ENCODE results near the gene SEPTIN1. TPM values are rescaled to one million over a fixed set of nuclear protein-coding genes. Genes with fewer than 3 reads are reported as not detected.

The SEPTIN1 gene
- polyA plus RNA-seq, 6 donors from 2014 or later = 102 to 145 (median 112) TPM

DNA sequence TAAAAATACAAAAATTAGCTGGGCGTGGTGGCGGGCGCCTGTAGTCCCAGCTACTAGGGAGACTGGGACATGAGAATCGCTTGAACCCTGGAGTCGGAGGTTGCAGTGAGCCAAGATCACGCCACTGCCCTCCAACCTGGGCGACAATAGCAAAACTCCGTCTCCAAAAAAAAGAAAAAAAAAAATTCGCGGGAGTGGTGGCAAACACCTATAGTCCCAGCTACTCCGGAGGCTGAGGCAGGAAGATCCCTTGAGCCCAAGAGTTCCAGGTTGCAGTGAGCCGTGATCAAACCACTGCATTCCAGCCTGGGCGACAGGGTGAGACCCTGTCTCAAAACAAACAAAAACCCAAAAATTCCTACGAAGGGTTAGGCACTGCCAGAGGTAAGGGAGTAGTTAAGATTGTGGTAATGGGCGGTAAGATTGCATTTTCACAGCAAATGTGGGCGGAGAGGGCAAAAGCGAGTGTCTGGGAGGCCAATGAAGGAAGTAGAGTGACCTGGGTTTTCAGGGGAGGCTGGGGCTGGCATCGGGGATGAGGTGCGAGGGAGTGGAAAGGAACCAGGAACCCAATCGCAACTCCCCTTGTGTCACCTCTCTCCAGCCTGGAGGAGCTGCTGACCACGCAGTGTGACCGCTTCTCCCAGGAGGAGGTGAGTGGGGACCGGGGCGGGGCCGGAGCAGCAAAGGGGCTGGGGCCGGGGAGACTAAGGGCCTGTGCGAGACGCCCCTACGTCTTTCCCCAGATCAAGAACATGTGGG is 5.1 kb downstream of the SEPTIN1 start:
- H3K27me3 Mint-ChIP-seq = no peaks in the 10 kb centered on the region
- H3K36me3 Mint-ChIP-seq = no peaks in the 10 kb centered on the region
- H3K9me3 Mint-ChIP-seq = no peaks in the 10 kb centered on the region
- DNase-seq (no peak), ATAC-seq (ENCODE audit: low read depth in 2 of 2) (peak in 1 of 2 donors; percentile 0)
- peak overlapping the region; percentile 100 for H3K27ac Mint-ChIP-seq
- peak overlapping the region; percentile 93 to 99 (median 97) for H3K4me3 Mint-ChIP-seq
- peaks cover 33 to 56% (median 52%) of the 10 kb centered on the region in 3 donors for H3K4me1 Mint-ChIP-seq

GRCh38 chr16:30376461-30376902 is 5.9 kb downstream of the SEPTIN1 start:
- Mint-ChIP-seq H3K4me1 (peaks cover 33 to 58% (median 52%) of the 10 kb centered on the region in 3 donors), H3K4me3 (peak overlapping the region in 3 of 8 donors; percentile 15 to 76 (median 23)), H3K27me3 (no peaks in the 10 kb centered on the region), H3K9me3 (no peaks in the 10 kb centered on the region), H3K36me3 (no peaks in the 10 kb centered on the region), H3K27ac (peak overlapping the region; percentile 34 to 100 (median 85))
- no peak for ATAC-seq (ENCODE audit: low read depth in 2 of 2)
- no peak for DNase-seq

- peak overlapping the region in 4 of 8 donors; percentile 8 to 33 (median 19) for H3K4me3 Mint-ChIP-seq
- H3K27ac Mint-ChIP-seq = peak overlapping the region in 4 of 6 donors; percentile 56 to 100 (median 88)
- no peak for ATAC-seq (ENCODE audit: low read depth in 2 of 2)
- no peaks in the 10 kb centered on the region for H3K9me3 Mint-ChIP-seq
- no peak for DNase-seq
- H3K36me3 Mint-ChIP-seq = no peaks in the 10 kb centered on the region
- peaks cover 35 to 59% (median 54%) of the 10 kb centered on the region in 3 donors for H3K4me1 Mint-ChIP-seq
- no peaks in the 10 kb centered on the region for H3K27me3 Mint-ChIP-seq
These were observed 6.5 kb downstream of the SEPTIN1 start for GRCh38 chr16:30375864-30376263.

DNA sequence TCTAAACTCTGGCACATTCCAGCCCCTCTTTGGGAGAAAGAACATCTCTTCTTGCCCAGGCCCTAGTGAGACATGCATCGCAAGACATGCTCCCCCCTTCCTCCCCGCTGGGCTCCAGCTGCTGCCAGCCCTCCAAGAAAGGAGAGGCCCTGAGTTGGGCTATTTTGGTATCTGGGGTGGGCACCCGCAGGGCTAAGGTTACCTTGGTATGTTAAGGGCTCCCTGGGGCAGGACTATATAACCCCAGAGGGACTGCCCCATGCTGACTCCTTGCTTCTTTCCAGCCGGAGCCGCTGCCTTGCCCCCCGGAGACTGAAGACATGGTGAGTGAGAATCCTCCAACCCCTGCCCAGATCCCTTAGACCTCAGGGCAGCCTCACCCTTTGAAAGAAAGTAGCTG is 7.8 kb downstream of the SEPTIN1 start, which contains the start of gene MYL11:
Gene MYL11, plus strand, starts transcription at position 265 of the 400 bp plus-strand sequence. Its CDS starts 56 bp downstream, at position 321.
- no peak for ATAC-seq (ENCODE audit: low read depth in 2 of 2)
- H3K27me3 Mint-ChIP-seq = no peaks in the 10 kb centered on the region
- peak within 1 kb of the TSS in 5 of 8 donors; percentile 16 to 70 (median 37) for H3K4me3 Mint-ChIP-seq
- no peak for DNase-seq
- H3K36me3 Mint-ChIP-seq = no peaks in the 10 kb centered on the region
- peaks cover 25 to 49% (median 47%) of the 10 kb centered on the region in 3 donors for H3K4me1 Mint-ChIP-seq
- peak within 1 kb of the TSS in 4 of 6 donors; percentile 8 to 100 (median 88) for H3K27ac Mint-ChIP-seq
- no peaks in the 10 kb centered on the region for H3K9me3 Mint-ChIP-seq

DNA sequence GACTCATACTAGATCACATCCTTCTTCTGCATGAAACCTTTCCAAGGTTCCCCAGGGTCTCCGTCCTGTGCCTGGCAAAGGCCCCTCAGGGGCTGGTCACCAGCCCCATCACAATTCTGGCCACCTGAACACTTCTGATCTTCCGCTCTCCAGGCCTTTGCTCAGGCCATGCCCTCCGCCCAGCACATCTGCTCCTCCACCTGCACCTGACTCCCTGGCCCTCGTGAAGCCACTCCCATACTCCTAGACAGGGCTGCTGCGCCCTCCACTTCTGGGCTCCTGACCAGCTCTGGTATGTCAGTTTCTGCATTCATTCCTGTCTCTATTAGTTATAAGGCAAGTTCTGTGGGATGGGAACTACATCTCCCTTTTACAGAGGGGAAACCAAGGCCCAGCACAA is 9.6 kb downstream of the SEPTIN1 start:
- H3K27me3 Mint-ChIP-seq = no peaks in the 10 kb centered on the region
- ATAC-seq (ENCODE audit: low read depth in 2 of 2) = no peak
- DNase-seq = no peak
- H3K27ac Mint-ChIP-seq = peak overlapping the region in 1 of 6 donors; percentile 76
- H3K4me3 Mint-ChIP-seq = peak overlapping the region in 7 of 8 donors; percentile 1 to 60 (median 20)
- H3K9me3 Mint-ChIP-seq = no peaks in the 10 kb centered on the region
- H3K4me1 Mint-ChIP-seq = peaks cover 32 to 50% (median 47%) of the 10 kb centered on the region in 3 donors
- H3K36me3 Mint-ChIP-seq = no peaks in the 10 kb centered on the region

GRCh38 chr16:30372038-30372712 is 10.2 kb downstream of the SEPTIN1 start:
- no peak for DNase-seq
- Mint-ChIP-seq H3K9me3 (no peaks in the 10 kb centered on the region), H3K27me3 (no peaks in the 10 kb centered on the region), H3K36me3 (no peaks in the 10 kb centered on the region), H3K4me3 (peak overlapping the region; percentile 49 to 95 (median 86)), H3K27ac (peak overlapping the region in 3 of 6 donors; percentile 26 to 76 (median 56)), H3K4me1 (peaks cover 31 to 50% (median 47%) of the 10 kb centered on the region in 3 donors)
- ATAC-seq (ENCODE audit: low read depth in 2 of 2) = no peak

- H3K27me3 Mint-ChIP-seq = no peaks in the 10 kb centered on the region
- peaks cover 35 to 52% (median 52%) of the 10 kb centered on the region in 3 donors for H3K4me1 Mint-ChIP-seq
- DNase-seq (no peak), ATAC-seq (ENCODE audit: low read depth in 2 of 2) (no peak)
- no peaks in the 10 kb centered on the region for H3K36me3 Mint-ChIP-seq
- peak overlapping the region; percentile 80 to 95 (median 89) for H3K4me3 Mint-ChIP-seq
- no peaks in the 10 kb centered on the region for H3K9me3 Mint-ChIP-seq
- H3K27ac Mint-ChIP-seq = peak overlapping the region; percentile 56 to 99 (median 84)
These were observed 11.0 kb downstream of the SEPTIN1 start for GRCh38 chr16:30371248-30371816.

GRCh38 chr16:30370456-30371247 is 11.7 kb downstream of the SEPTIN1 start, which contains the start of gene TBC1D10B:
Gene TBC1D10B (minus strand): TSS chr16:30370494. CDS start chr16:30370183, 311 bp downstream.
- DNase-seq = peak; percentile 100
- Mint-ChIP-seq H3K36me3 (no peaks in the 10 kb centered on the region), H3K4me1 (peaks cover 35 to 53% (median 53%) of the 10 kb centered on the region in 3 donors)

GRCh38 chr16:30369938-30370455 is 12.4 kb downstream of the SEPTIN1 start:
- H3K9me3 Mint-ChIP-seq = no peaks in the 10 kb centered on the region
- H3K27me3 Mint-ChIP-seq = no peaks in the 10 kb centered on the region
- no peaks in the 10 kb centered on the region for H3K36me3 Mint-ChIP-seq
- H3K4me1 Mint-ChIP-seq = peaks cover 39 to 59% (median 56%) of the 10 kb centered on the region in 3 donors
- peak overlapping the region; percentile 80 to 95 (median 89) for H3K4me3 Mint-ChIP-seq
- DNase-seq (no peak), ATAC-seq (ENCODE audit: low read depth in 2 of 2) (peak; percentile 9)
- H3K27ac Mint-ChIP-seq = peak overlapping the region in 3 of 6 donors; percentile 56 to 92 (median 63)

More at GRCh38 chr16:30370456-30371247, 11.7 kb downstream of the SEPTIN1 start, which contains the start of gene TBC1D10B:
- Mint-ChIP-seq H3K27ac (peak within 1 kb of the TSS; percentile 60 to 99 (median 89)), H3K9me3 (no peaks in the 10 kb centered on the region), H3K4me3 (peak within 1 kb of the TSS; percentile 80 to 95 (median 90)), H3K27me3 (no peaks in the 10 kb centered on the region)
- ATAC-seq (ENCODE audit: low read depth in 2 of 2) = peak; percentile 80 to 86

- Mint-ChIP-seq H3K27ac (peak overlapping the region in 5 of 6 donors; percentile 76 to 93 (median 86)), H3K36me3 (no peaks in the 10 kb centered on the region), H3K4me1 (peaks cover 39 to 59% (median 58%) of the 10 kb centered on the region in 3 donors), H3K27me3 (no peaks in the 10 kb centered on the region), H3K4me3 (peak overlapping the region; percentile 80 to 94 (median 88)), H3K9me3 (no peaks in the 10 kb centered on the region)
- DNase-seq (peak; percentile 14), ATAC-seq (ENCODE audit: low read depth in 2 of 2) (no peak)
These were observed 13.0 kb downstream of the SEPTIN1 start for GRCh38 chr16:30369091-30369937.

DNA sequence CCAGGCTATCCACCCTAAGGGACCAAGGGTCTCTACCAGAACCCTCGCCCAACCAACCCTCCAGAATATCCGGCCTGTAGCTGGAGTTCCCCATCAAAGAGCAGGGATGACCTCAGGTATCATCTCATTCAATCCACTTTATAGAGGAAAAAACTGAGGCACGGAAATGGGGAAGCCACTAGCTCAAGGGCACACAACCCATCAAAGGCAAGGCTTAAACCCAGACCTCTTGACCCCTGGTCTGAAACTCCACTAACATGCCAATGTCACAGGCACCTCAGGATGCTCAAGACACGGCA is 13.6 kb downstream of the SEPTIN1 start:
- DNase-seq = no peak

More for the DNA sequence above, 13.6 kb downstream of the SEPTIN1 start:
- peaks cover 39 to 59% (median 58%) of the 10 kb centered on the region in 3 donors for H3K4me1 Mint-ChIP-seq
- no peaks in the 10 kb centered on the region for H3K36me3 Mint-ChIP-seq
- H3K27ac Mint-ChIP-seq = peak overlapping the region in 5 of 6 donors; percentile 64 to 93 (median 86)
- H3K4me3 Mint-ChIP-seq = peak overlapping the region; percentile 80 to 94 (median 88)
- H3K9me3 Mint-ChIP-seq = no peaks in the 10 kb centered on the region
- H3K27me3 Mint-ChIP-seq = no peaks in the 10 kb centered on the region
- ATAC-seq (ENCODE audit: low read depth in 2 of 2) = no peak
